GM10266 (cell line): ENCODE measurements around the gene SLC26A6.

Experiments used
- DNase-seq: peaks from one replicate; pipeline ENCODE4 v3.0.0; 2012; ENCODE audit errors: extremely low spot score
- TF ChIP-seq, protein P1 (sequence below): IDR thresholded peaks from 2 replicates; pipeline ENCODE4 v1.5.1; 2012; ENCODE audit warnings: mild to moderate bottlenecking, low read depth; ENCODE audit not compliant: control insufficient read depth, insufficient read depth; ENCODE audit errors: missing control alignments

Gene SLC26A6

DNA sequence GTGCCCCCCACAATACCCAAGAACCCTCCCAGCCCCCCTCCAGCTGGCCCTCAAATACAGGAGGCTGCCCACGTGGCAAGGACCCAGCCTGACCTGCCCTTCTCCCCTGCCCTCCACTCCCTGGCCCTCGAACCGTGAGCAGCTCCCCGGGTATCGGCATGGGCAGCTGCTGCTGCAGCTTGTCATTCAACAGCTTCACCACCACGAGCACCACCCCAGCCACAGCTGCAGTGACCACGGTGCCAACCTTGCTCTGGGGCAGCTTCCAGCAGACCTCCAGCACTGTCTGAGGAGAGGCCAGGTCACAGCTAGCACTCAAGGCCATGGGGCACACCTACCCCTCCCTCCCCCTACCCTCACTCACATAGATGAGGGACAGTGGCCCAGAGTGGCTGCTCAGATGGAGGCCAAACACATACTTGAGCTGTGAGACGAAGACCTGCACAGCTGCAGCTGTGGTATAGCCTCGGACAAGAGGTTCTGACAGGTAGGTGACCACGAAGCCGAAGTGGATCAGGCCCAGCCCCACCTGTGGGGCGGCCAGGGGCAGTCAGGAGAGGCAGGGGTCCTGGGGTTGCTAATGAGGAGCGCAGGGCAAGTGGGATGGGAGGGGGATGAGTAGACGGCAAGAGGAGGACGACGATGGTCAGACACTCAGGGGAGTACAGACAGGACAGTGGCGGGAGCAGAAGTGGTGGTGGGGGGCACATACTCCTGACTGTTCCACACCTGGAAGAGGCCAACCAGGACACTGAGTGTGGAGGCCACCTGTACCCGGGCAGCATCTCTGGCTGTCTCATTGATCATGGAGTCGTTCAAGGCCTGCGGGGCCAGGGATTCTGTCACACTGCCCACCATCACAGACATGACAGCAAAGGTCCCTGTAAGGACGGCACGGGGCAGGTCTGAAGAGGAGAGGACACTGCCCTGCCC lies 3.5 kb downstream of the SLC26A6 start:
- DNase-seq = no peak

DNA sequence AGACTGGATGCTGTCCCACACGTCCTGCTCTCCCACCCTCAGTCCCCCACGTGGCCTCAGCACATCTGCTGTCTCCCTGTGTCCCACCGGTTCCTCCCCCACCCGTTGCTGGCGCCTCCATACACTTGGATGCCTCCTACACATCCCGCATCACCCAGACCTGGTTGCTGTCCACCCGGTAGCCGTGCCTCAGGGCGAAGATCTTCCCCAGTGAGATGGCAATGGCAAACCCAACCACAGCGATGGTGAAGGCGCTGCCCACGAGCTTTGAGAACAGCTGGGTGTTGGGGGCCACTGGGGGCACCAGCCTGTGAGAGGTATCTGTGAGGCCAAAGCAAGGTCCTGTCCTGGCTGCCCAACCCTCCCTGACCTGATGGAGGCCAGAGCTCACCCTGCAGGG lies 4.4 kb downstream of the SLC26A6 start:
- TF ChIP-seq, protein P1, sequence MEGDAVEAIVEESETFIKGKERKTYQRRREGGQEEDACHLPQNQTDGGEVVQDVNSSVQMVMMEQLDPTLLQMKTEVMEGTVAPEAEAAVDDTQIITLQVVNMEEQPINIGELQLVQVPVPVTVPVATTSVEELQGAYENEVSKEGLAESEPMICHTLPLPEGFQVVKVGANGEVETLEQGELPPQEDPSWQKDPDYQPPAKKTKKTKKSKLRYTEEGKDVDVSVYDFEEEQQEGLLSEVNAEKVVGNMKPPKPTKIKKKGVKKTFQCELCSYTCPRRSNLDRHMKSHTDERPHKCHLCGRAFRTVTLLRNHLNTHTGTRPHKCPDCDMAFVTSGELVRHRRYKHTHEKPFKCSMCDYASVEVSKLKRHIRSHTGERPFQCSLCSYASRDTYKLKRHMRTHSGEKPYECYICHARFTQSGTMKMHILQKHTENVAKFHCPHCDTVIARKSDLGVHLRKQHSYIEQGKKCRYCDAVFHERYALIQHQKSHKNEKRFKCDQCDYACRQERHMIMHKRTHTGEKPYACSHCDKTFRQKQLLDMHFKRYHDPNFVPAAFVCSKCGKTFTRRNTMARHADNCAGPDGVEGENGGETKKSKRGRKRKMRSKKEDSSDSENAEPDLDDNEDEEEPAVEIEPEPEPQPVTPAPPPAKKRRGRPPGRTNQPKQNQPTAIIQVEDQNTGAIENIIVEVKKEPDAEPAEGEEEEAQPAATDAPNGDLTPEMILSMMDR = no peak
- no peak for DNase-seq

More for the DNA sequence above, 3.5 kb downstream of the SLC26A6 start:
- TF ChIP-seq, protein P1 = no peak

- DNase-seq = no peak
- TF ChIP-seq, protein P1 = no peak
These were observed 4.9 kb downstream of the SLC26A6 start for GRCh38 chr3:48630407-48630806.

- TF ChIP-seq, protein P1 = no peak
- DNase-seq = no peak
These were observed 5.4 kb downstream of the SLC26A6 start for GRCh38 chr3:48629894-48630293.

GRCh38 chr3:48628277-48629017 lies 6.8 kb downstream of the SLC26A6 start:
- TF ChIP-seq, protein P1 = no peak
- DNase-seq = no peak

- DNase-seq = no peak
- TF ChIP-seq, protein P1 = no peak
These were observed 9.7 kb downstream of the SLC26A6 start for GRCh38 chr3:48625600-48625999.
